Uterus (tissue), 4 donors: ENCODE results near the gene MED29. TPM values are rescaled to one million over a fixed set of nuclear protein-coding genes. Genes with fewer than 3 reads are reported as not detected.
A peak's percentile ranks its signal among the peaks of the same experiment; 100 is the strongest.

Experiments
- DNase-seq, 2 donors: peaks; one replicate each; pipeline ENCODE4 v3.0.0-alpha.2; 2019 to 2020
- H3K27ac ChIP-seq, 2 donors: fragments of 200-600 bp; sonication (generic); 1 replicate in 1 of 2; 2 replicates in 1 of 2; pipeline ENCODE4 v1.5.1; 2016 to 2018
- H3K27me3 ChIP-seq, 2 donors: fragments of 200-600 bp; sonication (generic); one replicate each; pipeline ENCODE4 v1.5.1; 2018 to 2019; ENCODE audit warnings: control low read depth in 1 of 2
- H3K36me3 ChIP-seq, 2 donors: fragments of 200-600 bp; sonication (generic); one replicate each; pipeline ENCODE4 v1.5.1; 2019; ENCODE audit warnings: control low read depth in 1 of 2
- H3K4me1 ChIP-seq, 2 donors: fragments of 200-600 bp; sonication (generic); one replicate each; pipeline ENCODE4 v1.5.1; 2018 to 2019; ENCODE audit warnings: control low read depth in 1 of 2
- H3K4me3 ChIP-seq, 2 donors: fragments of 200-600 bp; sonication (generic); 1 replicate in 1 of 2; 2 replicates in 1 of 2; pipeline ENCODE4 v1.5.1; 2018 to 2019; ENCODE audit warnings: mild to moderate bottlenecking in 1 of 2
- H3K9me3 ChIP-seq, 2 donors: fragments of 200-600 bp; sonication (generic); one replicate each; pipeline ENCODE4 v1.5.1; 2019; ENCODE audit warnings: control low read depth in 1 of 2
- POLR2A ChIP-seq, 2 donors: fragments of 450-650 bp; IDR thresholded peaks; one replicate each; pipeline ENCODE4 v1.6.1; 2016; ENCODE audit warnings: antibody characterized with exemption in 2 of 2, mild to moderate bottlenecking in 1 of 2, moderate library complexity in 1 of 2
- intact Hi-C: fragments of 100-400 bp; cut with DNase I; formaldehyde crosslinking; loops from one replicate; pipeline ENCODE4 v1.15.1; 2023; ENCODE audit warnings: low total_unique reads
- total RNA-seq, 4 donors: library from RNA; depleted of rRNA in 3 of 4; stranded (reverse); fragments of >200 nt in 3 of 4; gene quantifications; one replicate each; pipeline versions ENCODE4 v1.1.0 to v1.2.4, GENCODE V29; 2014 to 2023
- TF ChIP-seq, protein P1 (sequence below), 4 experiments: fragments of 200-600 bp in 2 of 4; fragments of 450-650 bp in 2 of 4; sonication (generic) in 2 of 4; IDR thresholded peaks; one replicate each; pipeline ENCODE4 v1.5.1; 2016 to 2019; ENCODE audit warnings: antibody characterized with exemption in 4 of 4, mild to moderate bottlenecking in 2 of 4, moderate library complexity in 1 of 4
- donor health status: DM: yes; HTN: yes; CAD: no.

The MED29 gene
- total RNA-seq, 4 donors from 2014 or later = 15.6 to 282 (median 40.8) TPM

DNA sequence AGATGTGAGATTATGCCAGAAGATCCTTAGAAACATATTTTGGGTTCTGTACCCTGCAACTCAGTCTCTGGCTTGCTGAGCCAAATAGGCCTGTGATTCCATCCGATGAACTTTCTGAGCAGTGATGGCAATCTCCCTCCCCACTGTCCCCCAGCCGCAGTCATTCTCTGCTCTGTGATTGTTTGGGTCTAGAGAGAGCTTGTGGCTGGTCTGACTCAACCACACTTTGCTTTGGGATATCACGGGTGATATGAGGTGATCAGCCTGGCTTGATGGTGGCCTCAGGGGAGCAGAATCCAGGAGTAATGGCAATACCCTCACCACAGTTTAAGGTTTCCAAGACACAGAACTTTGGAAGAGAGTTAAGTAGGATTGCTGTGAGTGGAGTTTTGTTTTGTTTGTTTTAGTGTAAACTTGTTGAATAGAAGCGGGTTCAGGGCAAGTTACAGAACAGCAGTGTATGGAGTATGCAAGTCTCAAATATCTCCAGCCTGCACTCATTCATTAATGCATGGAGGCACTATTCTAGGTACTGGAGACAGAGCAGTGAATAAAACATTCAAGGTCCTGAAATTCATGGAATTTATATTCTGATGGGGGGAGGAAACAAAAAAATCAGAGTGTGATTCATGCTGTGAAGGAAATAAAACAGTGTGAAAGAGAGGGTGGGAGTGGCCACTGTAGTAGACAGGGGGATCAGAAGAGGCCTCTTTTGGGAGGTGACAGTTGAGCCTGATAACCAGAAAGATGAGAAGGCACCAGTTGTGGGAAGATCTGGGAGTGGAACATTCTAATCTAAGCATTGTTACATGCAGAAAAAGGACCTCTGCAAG, 43.6 kb upstream of the MED29 start:
- Histone ChIP-seq H3K9me3 (no peaks in the 10 kb centered on the region), H3K36me3 (no peaks in the 10 kb centered on the region), H3K27ac (no peak overlapping the region), H3K4me1 (peaks cover 0 to 18% of the 10 kb centered on the region in 2 donors), H3K4me3 (no peak overlapping the region), H3K27me3 (no peaks in the 10 kb centered on the region)
- TF ChIP-seq, protein P1, sequence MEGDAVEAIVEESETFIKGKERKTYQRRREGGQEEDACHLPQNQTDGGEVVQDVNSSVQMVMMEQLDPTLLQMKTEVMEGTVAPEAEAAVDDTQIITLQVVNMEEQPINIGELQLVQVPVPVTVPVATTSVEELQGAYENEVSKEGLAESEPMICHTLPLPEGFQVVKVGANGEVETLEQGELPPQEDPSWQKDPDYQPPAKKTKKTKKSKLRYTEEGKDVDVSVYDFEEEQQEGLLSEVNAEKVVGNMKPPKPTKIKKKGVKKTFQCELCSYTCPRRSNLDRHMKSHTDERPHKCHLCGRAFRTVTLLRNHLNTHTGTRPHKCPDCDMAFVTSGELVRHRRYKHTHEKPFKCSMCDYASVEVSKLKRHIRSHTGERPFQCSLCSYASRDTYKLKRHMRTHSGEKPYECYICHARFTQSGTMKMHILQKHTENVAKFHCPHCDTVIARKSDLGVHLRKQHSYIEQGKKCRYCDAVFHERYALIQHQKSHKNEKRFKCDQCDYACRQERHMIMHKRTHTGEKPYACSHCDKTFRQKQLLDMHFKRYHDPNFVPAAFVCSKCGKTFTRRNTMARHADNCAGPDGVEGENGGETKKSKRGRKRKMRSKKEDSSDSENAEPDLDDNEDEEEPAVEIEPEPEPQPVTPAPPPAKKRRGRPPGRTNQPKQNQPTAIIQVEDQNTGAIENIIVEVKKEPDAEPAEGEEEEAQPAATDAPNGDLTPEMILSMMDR (IDR thresholded peaks at IDR 0.05) = no peak
- no peak for TF ChIP-seq POLR2A (IDR thresholded peaks at IDR 0.05)
- no peak for DNase-seq
- intact Hi-C loops = no loop called here

DNA sequence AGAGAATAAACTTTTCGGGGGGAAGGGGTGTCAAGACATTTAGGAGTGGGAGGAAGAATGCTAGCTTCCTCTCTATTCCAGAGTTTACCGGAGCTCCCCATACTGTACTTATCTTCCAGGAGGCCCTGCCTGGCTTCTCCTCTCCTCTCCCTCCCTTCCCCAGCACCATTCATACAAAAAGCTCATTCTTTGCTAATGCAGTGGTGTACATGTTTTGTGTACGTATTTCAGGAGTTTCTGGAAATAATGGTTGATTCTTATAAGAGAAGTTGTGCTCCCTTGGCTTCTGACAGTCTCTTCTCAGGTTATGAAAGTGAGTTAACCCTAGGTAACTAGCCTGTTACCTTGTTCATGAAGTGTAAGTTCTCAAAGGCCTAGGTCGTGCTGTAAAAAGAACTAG, 41.9 kb upstream of the MED29 start:
- DNase-seq = no peak
- TF ChIP-seq POLR2A (IDR thresholded peaks at IDR 0.05) = no peak
- TF ChIP-seq, protein P1 (IDR thresholded peaks at IDR 0.05) = no peak
- H3K4me3 ChIP-seq = no peak overlapping the region
- intact Hi-C loops = no loop called here
- no peaks in the 10 kb centered on the region for H3K9me3 ChIP-seq
- H3K4me1 ChIP-seq = peaks cover 0 to 13% of the 10 kb centered on the region in 2 donors
- H3K36me3 ChIP-seq = no peaks in the 10 kb centered on the region
- no peaks in the 10 kb centered on the region for H3K27me3 ChIP-seq
- H3K27ac ChIP-seq = no peak overlapping the region

DNA sequence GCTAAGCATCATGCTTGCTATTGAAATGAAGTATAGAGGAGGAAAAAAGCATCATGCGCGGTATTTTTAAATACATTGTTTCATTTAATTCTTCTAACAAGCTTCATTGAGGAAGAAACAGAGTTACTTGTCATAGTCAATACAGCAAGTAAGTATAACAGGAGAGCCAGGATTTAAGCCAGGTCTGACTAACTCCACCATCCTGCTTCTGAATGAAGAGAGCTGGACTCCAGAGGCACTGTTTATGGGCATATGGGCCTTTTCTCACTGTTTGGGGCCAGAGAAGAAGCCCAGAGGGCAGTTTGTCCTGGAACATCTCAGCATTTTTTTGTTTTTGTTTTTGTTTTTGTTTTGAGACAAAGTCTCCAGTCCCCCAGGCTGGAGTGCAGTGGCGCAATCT, 41.0 kb upstream of the MED29 start:
- TF ChIP-seq, protein P1 (IDR thresholded peaks at IDR 0.05) = no peak
- TF ChIP-seq POLR2A (IDR thresholded peaks at IDR 0.05) = no peak
- Histone ChIP-seq H3K36me3 (no peaks in the 10 kb centered on the region), H3K4me1 (peaks cover 0 to 11% of the 10 kb centered on the region in 2 donors), H3K4me3 (no peak overlapping the region), H3K27ac (no peak overlapping the region), H3K9me3 (no peaks in the 10 kb centered on the region), H3K27me3 (no peaks in the 10 kb centered on the region)
- DNase-seq = no peak
- intact Hi-C loops = no loop called here

DNA sequence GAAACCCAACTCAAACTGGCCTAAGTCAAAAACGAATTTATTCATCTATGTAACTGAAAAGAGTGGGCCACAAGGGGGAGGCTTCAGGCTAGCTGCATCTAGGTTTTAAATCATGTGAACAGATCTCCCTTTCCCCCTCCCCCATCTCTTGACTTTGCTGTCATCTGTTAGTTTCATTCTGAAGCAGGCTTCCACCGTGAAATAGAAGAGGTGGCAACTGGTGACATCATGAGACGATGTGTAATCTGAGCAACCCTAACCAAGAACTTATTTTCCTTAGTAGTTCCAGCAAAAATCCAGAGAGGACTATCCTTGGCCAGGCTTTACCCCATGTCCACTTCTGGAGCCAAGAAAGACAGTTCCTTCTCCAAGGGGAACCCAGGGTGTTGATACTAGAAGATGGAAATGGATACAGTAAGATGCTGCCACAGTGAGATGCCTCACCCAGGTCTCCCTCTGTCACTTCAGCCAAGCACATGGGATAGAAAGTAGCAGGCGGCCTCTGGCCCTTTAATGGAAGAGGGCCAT, 39.6 kb upstream of the MED29 start:
- intact Hi-C loops = no loop called here
- Histone ChIP-seq H3K4me1 (no peaks in the 10 kb centered on the region), H3K27ac (peak overlapping the region in 1 of 2 donors; percentile 38), H3K36me3 (no peaks in the 10 kb centered on the region), H3K4me3 (no peak overlapping the region), H3K27me3 (no peaks in the 10 kb centered on the region), H3K9me3 (no peaks in the 10 kb centered on the region)
- DNase-seq = no peak
- TF ChIP-seq POLR2A (IDR thresholded peaks at IDR 0.05) = no peak
- TF ChIP-seq, protein P1 (IDR thresholded peaks at IDR 0.05) = no peak
